GM19025 (cell line): ENCODE results near the gene LAP3.

Source experiments
- ATAC-seq: cut with Tn5 transposase; IDR thresholded peaks from one replicate; pipeline ENCODE4 v1.9.1; 2021; ENCODE audit warnings: mild to moderate bottlenecking, low read depth, moderate library complexity; ENCODE audit not compliant: unreplicated experiment

Gene LAP3

GRCh38 chr4:17614416-17615299, 37.7 kb downstream of the LAP3 start, which contains the start of gene MED28:
MED28 (plus strand) TSS chr4:17614641; CDS start chr4:17614655, 14 bp downstream.
- ATAC-seq = peak; percentile 97

DNA sequence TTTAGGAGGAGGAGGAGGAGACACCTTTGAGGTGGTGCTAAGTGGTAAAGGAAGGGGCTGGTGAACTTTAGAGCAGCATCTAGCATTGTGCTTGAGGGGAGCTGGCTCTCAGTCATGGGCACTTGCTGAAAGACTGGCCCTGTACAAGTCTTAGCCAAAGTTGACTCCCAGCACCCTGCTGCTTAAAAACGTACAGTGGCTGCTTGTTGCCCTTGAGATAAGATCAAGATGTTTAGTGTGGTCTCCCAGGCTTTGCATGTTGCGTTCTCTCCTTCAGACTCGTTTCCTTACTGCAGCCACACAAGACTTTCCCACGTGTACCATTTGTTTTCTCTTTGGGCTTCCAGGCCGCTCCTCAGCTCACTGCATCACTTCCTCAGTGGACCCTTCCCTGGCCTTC, 39.3 kb downstream of the LAP3 start:
- ATAC-seq = no peak

- ATAC-seq = no peak
Observed at GRCh38 chr4:17618926-17619325, 41.9 kb downstream of the LAP3 start.

DNA sequence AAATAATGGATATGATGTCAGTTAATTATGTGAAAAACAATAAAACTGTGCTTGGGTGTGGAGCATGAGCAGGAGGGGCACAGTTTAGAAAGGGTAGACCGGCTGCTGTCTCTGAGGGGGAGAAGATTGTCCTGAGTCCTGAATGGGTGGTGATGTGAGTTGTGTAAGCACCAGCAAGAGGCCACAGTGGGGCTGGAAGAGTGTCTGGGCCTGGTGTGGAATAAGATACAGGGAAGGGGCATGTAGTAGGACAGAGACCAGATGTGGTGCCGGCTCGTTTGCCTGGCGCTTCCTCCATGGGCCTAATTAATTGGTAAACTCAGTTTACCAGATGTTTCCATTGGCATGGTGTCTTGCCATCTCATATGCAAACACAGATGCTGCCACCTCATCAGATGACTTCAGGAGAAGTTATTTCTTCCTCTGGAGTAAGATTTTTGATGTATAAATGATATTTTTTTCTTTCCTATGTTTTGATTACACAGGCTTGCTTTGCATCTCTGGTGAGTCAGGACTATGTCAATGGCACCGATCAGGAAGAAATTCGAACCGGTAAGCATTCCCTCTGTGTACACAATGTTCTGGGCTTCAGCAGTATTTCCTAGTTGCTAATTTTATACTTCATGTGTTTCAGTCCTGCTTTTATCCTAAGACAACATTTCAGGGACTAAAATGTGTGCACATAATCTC, 42.6 kb downstream of the LAP3 start:
- ATAC-seq = no peak

GRCh38 chr4:17623451-17624001, 46.5 kb downstream of the LAP3 start:
- ATAC-seq = no peak

- no peak for ATAC-seq
Observed at GRCh38 chr4:17624821-17625220, 47.8 kb downstream of the LAP3 start.

GRCh38 chr4:17630228-17630627, 53.2 kb downstream of the LAP3 start:
- ATAC-seq = no peak

- no peak for ATAC-seq
Observed at GRCh38 chr4:17633600-17633999, 56.6 kb downstream of the LAP3 start.

DNA sequence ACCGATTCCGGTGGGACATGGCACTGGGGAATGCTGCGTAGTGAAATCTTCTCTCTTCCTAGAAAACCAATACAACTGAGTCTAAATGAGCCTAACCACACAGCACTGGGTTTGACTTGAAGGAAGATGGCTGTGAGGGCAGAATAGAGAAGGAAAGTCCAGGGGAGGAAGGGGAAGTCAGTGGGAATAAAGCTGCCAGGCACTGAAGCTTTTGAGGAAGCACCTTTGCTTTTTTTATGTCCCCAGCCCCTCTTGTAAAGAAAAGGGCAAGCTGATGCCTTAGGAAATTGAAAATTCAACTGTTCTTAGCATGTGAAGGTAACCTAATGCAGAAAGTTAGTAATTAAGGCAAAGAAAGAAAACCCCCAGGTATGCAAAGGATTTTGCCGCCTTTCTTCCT, 58.1 kb downstream of the LAP3 start:
- no peak for ATAC-seq

DNA sequence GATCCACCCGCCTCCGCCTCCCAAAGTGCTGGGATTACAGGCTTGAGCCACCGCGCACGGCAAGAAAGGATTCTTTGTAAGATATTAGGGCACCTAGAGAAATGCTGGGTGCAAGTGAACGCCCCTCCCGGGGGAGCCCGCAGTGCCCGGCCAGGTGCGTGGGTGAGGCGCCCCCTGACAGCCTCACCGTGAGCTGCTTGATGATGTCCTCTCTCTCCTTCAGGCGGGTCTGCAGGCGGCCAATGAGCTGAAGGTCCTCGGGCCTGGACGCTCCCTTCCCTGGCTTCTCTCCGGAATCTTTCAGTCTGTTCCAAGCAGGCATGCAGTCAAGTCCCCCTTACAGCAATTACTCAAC, 59.3 kb downstream of the LAP3 start:
- ATAC-seq = no peak

DNA sequence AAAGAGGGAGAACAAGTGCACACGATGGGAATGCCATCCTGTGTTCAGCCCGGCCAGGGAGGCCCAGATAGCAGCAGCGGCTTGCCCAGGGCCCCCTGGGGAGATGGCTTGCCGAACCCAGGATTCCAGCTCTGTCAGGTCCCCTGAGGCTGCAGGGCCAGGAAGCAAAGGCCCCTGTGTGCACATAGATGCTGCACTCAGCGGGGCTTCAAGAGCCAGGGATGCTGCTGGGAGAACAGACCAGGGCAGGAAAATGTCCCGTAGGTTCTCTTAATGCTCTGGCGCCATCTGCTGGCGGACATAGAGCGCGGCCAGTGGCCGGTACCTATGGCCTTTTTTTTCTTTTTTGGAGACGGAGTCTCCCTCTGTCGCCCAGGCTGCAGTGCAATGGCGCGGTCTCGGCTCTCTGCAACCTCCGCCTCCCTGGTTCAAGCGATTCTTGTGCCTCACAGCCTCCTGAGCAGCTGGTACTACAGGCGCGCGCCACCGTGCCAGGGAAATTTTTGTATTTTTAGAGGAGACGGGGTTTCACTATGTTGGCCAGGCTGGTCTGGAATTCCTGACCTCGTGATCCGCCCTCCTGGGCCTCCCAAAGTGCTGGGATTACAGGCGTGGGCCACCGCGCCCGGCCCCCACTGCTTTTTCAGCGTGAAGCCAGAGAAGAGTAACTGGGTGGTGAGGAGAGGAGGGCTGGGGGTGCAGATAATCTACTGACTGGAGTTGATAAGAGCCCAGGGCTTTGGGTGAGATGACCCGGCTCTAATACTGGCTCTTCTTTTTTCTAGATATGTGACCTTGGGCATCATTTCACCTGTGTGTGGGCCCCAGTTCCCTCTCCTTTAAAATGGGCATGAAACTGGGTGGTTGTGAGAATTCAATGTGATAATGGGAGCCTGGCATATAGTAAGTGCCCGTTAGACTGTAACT, 60.0 kb downstream of the LAP3 start:
- no peak for ATAC-seq

GRCh38 chr4:17639136-17639535, 62.1 kb downstream of the LAP3 start:
- ATAC-seq = no peak

- ATAC-seq = no peak
Observed at GRCh38 chr4:17642398-17642783, 65.4 kb downstream of the LAP3 start.

- ATAC-seq = no peak
Observed at GRCh38 chr4:17646693-17647092, 69.7 kb downstream of the LAP3 start.

DNA sequence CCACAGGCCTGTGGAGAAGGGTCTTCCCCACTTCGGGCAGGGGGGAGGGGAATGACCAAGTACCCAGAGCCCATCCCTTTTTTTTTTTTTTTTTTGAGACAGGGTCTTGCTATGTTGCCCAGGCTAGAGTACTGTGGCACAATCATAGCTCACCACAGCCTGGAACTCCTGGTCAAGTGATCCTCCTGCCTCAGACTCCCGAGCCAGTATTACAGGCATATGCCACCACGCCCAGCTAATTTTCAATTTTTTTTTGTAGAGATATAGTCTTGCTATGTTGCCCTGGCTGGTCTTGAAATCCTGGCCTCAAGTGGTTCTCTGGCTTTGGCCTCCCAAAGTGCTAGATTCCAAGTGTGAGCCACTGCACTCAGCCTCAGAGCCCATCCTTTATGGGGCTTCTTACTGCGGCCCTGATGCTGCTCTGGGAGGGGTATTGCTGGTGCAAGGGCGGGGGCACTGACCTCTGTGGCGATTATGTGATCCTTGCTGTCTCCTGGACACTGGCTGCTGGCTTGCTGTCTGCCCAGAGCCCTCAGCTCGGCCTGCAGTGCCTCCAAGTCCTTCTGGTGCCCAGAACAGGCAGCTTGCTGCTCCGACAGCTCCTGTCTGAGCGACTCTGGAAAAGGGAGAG, 70.3 kb downstream of the LAP3 start:
- no peak for ATAC-seq

DNA sequence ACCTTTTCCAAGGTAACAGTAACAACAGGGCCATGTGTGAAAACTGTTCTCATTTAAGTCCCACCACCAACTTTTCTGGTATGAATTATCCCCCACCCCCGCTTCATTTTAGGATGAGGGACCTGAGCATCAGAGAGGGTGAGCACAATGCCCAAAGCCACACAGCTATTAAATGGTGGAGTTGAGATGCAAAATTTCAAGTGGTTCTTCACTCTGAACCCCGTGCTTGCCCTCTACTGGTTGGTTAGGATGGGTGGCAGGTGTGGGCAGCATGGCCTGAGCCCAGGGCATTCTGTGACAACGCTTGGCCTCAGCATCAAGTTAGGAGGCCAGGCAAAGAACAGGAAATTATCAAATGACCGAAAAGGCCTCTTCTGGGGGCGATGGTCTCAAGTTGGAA, 70.9 kb downstream of the LAP3 start:
- no peak for ATAC-seq

DNA sequence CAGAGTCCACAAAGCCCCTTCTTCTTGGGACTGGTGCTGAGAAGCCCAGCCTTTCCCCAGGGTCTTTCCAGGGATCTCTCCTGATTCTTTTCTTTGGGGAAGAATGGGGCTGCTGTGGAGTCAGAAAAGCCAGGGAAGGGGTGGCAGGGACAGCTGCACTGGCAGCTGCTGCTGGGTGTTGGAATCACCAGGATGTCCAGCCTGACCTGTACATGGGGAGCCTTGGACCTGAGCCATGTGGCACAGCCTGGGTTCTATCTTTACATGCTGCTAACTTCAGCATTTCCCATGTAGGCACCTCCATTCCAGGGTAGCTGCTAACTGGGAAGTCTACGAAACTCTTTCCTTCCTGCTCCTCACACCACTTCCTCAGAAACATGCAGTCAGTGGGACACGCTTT, 73.4 kb downstream of the LAP3 start:
- no peak for ATAC-seq

DNA sequence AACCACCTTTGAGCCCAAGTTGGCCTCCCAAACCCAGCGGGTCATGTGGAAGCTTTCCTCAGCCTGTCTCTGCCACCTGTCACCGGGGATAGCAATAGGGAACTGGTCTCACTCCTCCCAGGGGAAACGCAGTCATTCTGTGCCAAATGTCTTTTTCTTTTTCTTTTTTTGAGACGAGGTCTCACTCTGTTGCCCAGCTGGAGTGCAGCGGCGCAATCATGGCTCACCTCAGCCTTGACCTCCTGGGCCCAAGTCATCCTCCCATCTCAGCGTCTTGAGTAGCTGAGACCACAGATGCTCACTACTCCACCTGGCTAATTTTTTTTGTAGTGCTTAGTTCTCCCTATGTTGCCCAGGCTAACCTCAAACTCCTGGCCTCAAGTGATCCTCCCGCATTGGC, 77.7 kb downstream of the LAP3 start:
- no peak for ATAC-seq

DNA sequence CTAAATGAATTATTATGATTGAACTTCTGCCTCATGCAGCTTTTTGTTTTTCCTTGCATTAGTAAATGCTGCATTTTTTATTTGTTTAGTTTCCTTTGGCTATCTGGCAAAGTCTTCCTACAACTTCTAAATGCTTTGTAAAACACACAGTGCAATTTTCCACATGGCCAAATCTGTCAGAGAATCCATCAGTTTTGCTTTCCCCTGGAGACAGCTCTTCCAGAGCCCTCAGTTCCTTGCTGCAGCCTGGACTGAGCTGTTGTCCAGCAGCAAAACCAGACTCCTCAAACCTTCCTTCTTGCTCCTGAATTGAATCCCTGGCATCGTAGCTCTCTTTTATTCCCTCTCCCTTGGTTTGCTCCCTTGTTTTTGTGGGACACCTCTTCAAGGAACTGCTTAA, 80.1 kb downstream of the LAP3 start:
- ATAC-seq = no peak
